Smooth muscle cell of the brain vasculature (primary cell): Measurements from ENCODE around the gene DCP1A.
"Not testable (repeated sequence)": the region's sequence is repeated elsewhere in the genome, so short reads cannot be mapped to it uniquely, and the experiment has no call there.

Source experiments
- DNase-seq: peaks from one replicate; pipeline ENCODE4 v3.0.0-alpha.2; 2012; ENCODE audit warnings: low read depth, low spot score

The DCP1A gene

DNA sequence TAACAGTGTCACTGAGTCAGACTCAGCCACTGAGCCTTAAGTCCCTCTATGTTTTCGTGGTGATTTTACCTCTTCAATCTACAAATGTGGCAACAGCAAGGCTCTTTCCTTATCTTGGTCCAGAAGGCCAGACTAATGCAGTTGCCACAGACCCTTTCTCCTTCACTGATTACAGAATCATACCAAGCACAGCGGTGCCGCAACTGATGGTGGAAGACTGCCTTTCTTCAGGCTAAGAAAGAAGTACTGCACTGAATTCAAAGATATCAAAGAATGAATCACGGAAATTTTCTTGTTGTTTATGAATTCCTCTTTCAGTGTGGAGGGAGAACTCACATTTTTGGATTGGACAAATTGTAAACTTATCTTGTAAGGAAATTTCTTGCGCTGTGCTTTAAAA, 18.6 kb downstream of the DCP1A start:
- no peak for DNase-seq

DNA sequence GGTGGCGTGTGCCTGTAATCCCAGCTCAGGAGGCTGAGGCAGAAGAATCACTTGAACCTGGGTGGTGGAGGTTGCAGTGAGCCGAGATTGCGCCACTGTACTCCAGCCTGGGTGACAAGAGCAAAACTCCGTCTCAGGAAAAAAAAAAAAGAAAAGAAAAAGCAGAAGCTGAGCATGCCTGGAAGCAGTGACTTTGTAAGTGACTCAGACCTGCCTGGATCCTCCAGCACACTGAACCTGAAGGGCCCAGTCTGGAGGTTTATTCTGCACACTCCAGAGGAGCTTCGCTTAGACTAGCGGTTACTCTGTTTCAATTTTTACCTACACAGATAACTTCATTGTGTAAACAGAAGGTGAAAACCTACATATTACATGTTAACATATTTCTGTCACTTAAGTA, 19.4 kb downstream of the DCP1A start:
- not testable (repeated sequence) for DNase-seq

DNA sequence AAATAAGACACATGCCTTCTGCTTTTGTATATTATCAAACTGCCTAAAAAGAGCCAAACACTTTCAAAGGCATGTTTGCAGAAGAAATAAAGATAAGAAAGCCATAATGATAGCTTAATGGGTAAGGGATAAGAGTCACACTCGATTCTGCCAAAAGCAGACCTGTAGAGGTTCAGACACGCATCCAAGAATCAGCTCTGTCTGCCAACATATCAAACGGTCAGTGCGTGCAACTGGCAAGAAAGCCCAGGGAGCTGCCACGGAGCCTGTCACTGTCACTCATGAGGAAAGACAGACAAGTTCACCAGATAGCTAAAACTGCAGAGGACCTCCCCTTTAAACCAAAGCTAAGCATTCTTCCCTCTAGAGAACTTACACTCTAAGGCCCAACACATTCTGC, 23.2 kb downstream of the DCP1A start:
- DNase-seq = no peak

DNA sequence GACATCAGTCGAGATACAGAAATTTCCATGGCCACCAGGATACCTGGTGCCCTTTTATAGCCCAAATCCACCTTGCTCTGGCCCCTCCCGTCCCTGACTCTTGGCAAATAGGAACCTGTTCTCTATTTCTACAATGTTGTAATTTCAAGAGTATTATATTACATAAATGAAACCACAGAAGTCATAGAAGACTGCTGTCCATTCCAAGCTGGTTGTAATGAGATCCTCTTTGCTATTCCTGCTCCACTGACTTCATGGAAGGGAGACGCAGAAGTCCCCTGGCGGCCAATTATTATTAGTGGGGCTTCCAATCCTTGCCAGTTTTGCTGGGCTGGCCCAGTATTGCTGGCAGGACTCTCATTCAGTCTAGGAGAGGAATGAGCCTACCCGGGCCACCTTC, 26.6 kb downstream of the DCP1A start:
- no peak for DNase-seq

DNA sequence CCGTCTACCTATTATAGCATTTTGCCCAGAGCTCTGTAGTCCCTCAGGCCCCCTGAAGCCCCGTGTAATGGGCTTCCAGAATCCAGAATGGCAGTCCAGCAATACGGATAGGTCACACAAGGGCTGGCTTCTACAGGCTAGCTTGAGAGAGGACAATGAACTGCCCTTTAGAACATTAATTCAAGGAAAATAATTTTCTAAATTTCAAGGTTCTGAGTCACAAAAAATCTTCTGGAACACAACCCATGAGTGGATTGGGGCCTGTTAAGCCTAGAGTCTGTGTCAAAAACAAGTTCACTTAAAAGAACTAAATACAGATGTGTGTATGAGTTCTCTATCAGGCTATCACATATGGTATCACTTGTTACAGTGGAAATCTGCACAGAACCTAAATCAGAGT, 28.8 kb downstream of the DCP1A start:
- DNase-seq = no peak

DNA sequence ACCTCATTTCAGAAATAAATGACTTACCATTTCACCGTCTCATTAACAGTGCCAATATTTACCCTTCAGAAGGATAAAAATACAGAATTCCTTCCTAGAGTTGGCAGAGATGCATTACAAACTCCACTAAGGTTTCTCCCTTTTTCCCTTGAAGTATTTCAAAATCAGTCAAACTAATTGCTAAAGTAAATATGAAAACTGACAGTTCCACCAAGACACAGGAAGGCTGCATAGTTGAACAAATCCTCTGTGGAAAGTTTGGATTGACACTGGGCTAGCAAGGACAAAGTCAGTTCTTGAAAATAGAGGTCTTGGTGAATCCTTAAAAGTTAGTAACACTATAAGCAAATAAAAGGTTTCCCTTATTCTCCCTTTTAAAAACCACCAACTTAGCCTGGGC, 34.5 kb downstream of the DCP1A start:
- DNase-seq = no peak

- no peak for DNase-seq
These were observed 35.5 kb downstream of the DCP1A start for GRCh38 chr3:53311882-53312281.

GRCh38 chr3:53303957-53304356, 43.4 kb downstream of the DCP1A start:
- DNase-seq = no peak

DNA sequence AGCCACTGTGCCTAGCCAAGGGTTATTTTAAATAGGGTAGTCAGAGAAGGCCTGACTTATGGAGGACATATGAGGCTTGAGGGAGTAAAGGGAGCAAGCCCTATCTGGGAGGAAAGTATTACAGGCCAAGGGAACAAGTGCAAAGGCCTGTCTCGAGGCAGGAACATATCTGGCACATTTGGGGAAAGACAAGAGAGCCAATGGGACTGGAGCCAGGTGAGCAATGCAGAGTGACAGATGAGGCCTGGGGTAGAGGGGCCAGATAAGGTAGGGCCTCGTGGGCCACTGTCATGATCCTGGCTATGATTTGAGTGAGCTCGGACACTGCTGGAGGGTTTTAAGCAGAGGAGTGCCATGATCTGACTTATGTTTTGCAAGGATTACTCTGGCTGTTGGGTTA, 43.8 kb downstream of the DCP1A start:
- no peak for DNase-seq

DNA sequence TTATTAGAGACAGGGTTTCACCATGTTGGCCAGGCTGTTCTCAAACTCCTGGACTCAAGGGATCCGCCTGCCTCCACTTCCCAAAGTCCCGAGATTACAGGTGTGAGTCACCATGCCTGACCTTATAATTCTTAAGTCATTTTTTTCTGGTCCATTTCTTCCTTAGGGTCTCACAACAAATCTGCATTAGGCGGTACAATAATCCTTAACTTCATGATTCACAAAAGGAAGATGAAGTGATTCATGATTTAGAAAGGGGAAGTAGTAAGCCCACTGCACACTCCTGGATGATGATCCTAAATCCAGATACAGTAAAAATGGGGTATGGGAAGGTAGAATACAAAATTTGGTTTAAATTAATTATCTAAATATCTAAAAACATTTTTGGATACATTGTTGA, 46.5 kb downstream of the DCP1A start:
- DNase-seq = no peak

DNA sequence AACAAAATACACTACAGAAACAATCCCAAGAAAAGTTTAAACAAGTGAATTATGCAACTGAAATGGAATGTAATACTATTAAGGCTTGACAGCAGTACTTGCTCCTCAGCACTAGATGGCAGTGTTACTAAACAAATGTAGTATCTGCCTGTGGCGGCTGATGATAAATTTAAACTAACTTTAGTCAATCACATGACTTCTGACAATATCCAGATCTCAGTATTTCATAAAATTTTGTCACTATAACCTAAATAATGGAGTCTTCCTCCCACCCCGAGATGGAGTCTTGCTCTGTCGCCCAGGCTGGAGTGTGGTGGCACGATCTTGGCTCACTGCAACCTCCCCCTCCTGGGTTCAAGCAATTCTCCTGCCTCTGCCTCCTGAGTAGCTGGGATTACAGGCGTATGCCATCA, 47.7 kb downstream of the DCP1A start:
- DNase-seq = peak; percentile 10

- no peak for DNase-seq
These were observed 51.9 kb downstream of the DCP1A start for GRCh38 chr3:53295410-53295809.

DNA sequence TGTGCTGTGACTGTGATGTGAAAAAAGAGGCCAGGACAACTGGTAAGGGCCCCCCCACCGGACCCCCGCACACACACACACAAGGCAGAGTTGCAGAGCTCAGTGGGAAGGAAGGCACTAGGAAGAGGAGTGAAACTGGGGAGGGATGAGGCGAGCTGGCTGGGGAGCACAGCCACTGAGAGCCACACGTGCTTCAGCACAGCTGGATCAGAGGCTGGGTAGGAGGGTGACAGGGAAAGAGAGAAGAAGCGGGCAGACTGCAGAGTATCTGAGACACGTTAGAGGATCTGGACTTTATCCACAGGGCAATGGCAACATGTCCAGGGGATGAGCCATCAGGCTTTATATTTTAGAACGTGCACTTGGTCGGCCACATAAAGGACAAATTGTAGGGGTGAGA, 53.5 kb downstream of the DCP1A start:
- DNase-seq = no peak

GRCh38 chr3:53288214-53288613, 59.1 kb downstream of the DCP1A start:
- no peak for DNase-seq

GRCh38 chr3:53287131-53287629, 60.2 kb downstream of the DCP1A start:
- no peak for DNase-seq

DNA sequence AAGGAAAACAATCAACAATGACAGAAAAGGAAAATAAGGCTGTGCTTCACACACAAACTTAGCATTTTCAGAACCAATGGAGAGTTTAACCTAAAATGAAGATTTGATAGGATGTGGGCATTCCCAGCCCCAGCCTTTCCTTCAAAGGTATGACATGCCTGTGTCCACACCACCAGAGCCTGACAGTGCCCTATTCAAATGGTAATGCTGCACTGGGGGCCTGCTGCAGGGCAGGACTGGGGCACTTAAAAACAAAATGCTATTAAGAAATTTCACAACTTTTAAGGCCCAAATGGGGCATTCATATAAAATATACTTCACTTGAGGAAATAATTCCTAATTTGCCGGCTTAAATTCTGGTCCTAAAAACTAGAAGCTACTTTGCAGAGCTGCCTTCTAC, 60.6 kb downstream of the DCP1A start:
- no peak for DNase-seq

GRCh38 chr3:53282581-53282980, 64.8 kb downstream of the DCP1A start:
- no peak for DNase-seq

GRCh38 chr3:53278667-53279066, 68.7 kb downstream of the DCP1A start:
- no peak for DNase-seq

- no peak for DNase-seq
These were observed 72.3 kb downstream of the DCP1A start for GRCh38 chr3:53274938-53275605.

DNA sequence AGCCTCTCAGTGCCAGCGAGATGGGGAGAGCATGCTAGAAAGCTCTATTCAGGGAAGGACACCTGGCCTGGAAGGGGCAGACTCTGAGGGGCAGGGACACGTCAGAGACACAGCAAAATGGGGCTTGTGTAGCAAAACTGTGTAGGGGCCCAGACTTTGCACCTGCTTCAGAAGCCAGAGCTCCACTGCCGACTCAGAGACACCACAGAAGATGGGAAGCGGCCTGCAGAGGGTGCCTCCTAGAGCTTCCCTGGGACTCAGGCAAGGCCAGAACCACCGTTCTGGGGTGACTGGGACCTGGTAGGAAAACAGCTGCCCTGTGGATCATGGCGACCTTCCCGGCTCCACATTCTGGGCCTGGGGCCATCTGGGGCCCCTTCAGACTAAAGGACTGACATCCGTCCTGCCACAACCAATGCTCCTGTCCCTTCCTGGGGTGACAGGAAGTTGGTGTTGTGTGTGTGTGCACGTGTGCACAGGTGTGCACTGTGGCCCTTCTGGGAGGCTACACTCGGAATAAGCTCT, 74.1 kb downstream of the DCP1A start:
- DNase-seq = no peak

- peak; percentile 88 for DNase-seq
These were observed 77.2 kb downstream of the DCP1A start for GRCh38 chr3:53269888-53270880.

DNA sequence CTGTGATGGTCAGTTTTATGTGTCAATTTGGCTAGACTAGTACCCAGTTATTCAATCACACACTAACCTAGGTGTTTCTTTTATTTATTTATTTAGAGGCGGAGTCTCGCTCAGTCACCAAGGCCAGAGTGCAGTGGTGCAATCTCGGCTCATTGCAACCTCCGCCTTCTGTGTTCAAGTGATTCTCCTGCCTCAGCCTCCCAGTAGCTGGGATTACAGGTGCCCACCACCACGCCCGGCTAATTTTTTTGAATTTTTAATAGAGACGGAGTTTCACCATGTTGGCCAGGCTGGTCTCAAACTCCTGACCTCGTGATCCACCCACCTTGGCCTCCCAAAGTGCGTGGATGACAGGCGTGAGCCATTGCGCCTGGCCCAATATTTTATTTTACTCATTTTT, 78.2 kb downstream of the DCP1A start:
- not testable (repeated sequence) for DNase-seq

- no peak for DNase-seq
These were observed 79.6 kb downstream of the DCP1A start for GRCh38 chr3:53267766-53268165.
